CD4-positive, alpha-beta T cell treated with Interleukin-21 for 1 hour (primary cell): ENCODE results near the gene PDZK1IP1.
"Not testable (repeated sequence)": the region's sequence is repeated elsewhere in the genome, so short reads cannot be mapped to it uniquely, and the experiment has no call there.

ENCODE experiments used
- DNase-seq: peaks from one replicate; pipeline ENCODE4 v3.0.0-alpha.2; 2020

The PDZK1IP1 gene

GRCh38 chr1:47193496-47193895 is 3.7 kb upstream of the PDZK1IP1 start:
- not testable (repeated sequence) for DNase-seq

GRCh38 chr1:47192458-47193384 is 2.9 kb upstream of the PDZK1IP1 start:
- DNase-seq: peak; percentile 63

GRCh38 chr1:47191940-47192457 is 2.2 kb upstream of the PDZK1IP1 start:
- no peak for DNase-seq

- no peak for DNase-seq
Observed at GRCh38 chr1:47190857-47191256, 1.0 kb upstream of the PDZK1IP1 start.

GRCh38 chr1:47190509-47190855 is 646 bp upstream of the PDZK1IP1 start:
- DNase-seq: no peak

GRCh38 chr1:47188791-47189785 is 748 bp downstream of the PDZK1IP1 start:
- no peak for DNase-seq

GRCh38 chr1:47187926-47188250 is 1.9 kb downstream of the PDZK1IP1 start:
- DNase-seq: no peak

- no peak for DNase-seq
Observed at GRCh38 chr1:47187231-47187925, 2.5 kb downstream of the PDZK1IP1 start.

GRCh38 chr1:47186267-47187185 is 3.3 kb downstream of the PDZK1IP1 start:
- no peak for DNase-seq

GRCh38 chr1:47184822-47185677 is 4.8 kb downstream of the PDZK1IP1 start:
- DNase-seq: no peak

- DNase-seq: no peak
Observed at GRCh38 chr1:47184090-47184821, 5.6 kb downstream of the PDZK1IP1 start.

GRCh38 chr1:47183308-47184089 is 6.3 kb downstream of the PDZK1IP1 start:
- no peak for DNase-seq

GRCh38 chr1:47182676-47183235 is 7.1 kb downstream of the PDZK1IP1 start:
- DNase-seq: no peak

- no peak for DNase-seq
Observed at GRCh38 chr1:47181955-47182675, 7.7 kb downstream of the PDZK1IP1 start.

GRCh38 chr1:47181095-47181954 is 8.5 kb downstream of the PDZK1IP1 start:
- no peak for DNase-seq

- DNase-seq: no peak
Observed at GRCh38 chr1:47180603-47181094, 9.2 kb downstream of the PDZK1IP1 start.
